Smooth muscle cell of the brain vasculature (primary cell): ENCODE measurements around the gene TNIK.
A peak's percentile ranks its signal among the peaks of the same experiment; 100 is the strongest.

Experiments used
- DNase-seq: peaks from one replicate; pipeline ENCODE4 v3.0.0-alpha.2; 2012; ENCODE audit warnings: low read depth, low spot score

The TNIK gene

GRCh38 chr3:171459942-171460724, at the start of gene TNIK:
Gene TNIK, minus strand, starts transcription at chr3:171460405. Its CDS starts 342 bp downstream, at chr3:171460063.
- peak; percentile 17 for DNase-seq

- DNase-seq = no peak
Measured at GRCh38 chr3:171508676-171509075, 48.5 kb upstream of the TNIK start.

GRCh38 chr3:171508206-171508605, 48.0 kb upstream of the TNIK start:
- DNase-seq = no peak

- DNase-seq = no peak
Measured at GRCh38 chr3:171506743-171507319, 46.6 kb upstream of the TNIK start.

GRCh38 chr3:171505822-171506333, 45.7 kb upstream of the TNIK start:
- no peak for DNase-seq

- no peak for DNase-seq
Measured at GRCh38 chr3:171504376-171504775, 44.2 kb upstream of the TNIK start.

GRCh38 chr3:171503817-171504216, 43.6 kb upstream of the TNIK start:
- no peak for DNase-seq

- DNase-seq = no peak
Measured at GRCh38 chr3:171498921-171499320, 38.7 kb upstream of the TNIK start.

- no peak for DNase-seq
Measured at GRCh38 chr3:171497468-171497867, 37.3 kb upstream of the TNIK start.

GRCh38 chr3:171495413-171495812, 35.2 kb upstream of the TNIK start:
- no peak for DNase-seq

- no peak for DNase-seq
Measured at GRCh38 chr3:171494457-171495109, 34.4 kb upstream of the TNIK start.

GRCh38 chr3:171491361-171491760, 31.2 kb upstream of the TNIK start:
- no peak for DNase-seq

GRCh38 chr3:171490901-171491300, 30.7 kb upstream of the TNIK start:
- DNase-seq = no peak

- DNase-seq = no peak
Measured at GRCh38 chr3:171489348-171489747, 29.1 kb upstream of the TNIK start.

- no peak for DNase-seq
Measured at GRCh38 chr3:171488479-171488878, 28.3 kb upstream of the TNIK start.

- DNase-seq = no peak
Measured at GRCh38 chr3:171487382-171487781, 27.2 kb upstream of the TNIK start.

GRCh38 chr3:171485338-171485737, 25.1 kb upstream of the TNIK start:
- DNase-seq = no peak

- DNase-seq = no peak
Measured at GRCh38 chr3:171481011-171481410, 20.8 kb upstream of the TNIK start.

GRCh38 chr3:171480526-171480925, 20.3 kb upstream of the TNIK start:
- DNase-seq = no peak

GRCh38 chr3:171476532-171477102, 16.4 kb upstream of the TNIK start:
- DNase-seq = no peak

- no peak for DNase-seq
Measured at GRCh38 chr3:171472552-171472951, 12.3 kb upstream of the TNIK start.

GRCh38 chr3:171470714-171471227, 10.6 kb upstream of the TNIK start:
- DNase-seq = no peak
